HG03097 (cell line): ENCODE results near the gene NPC2.
"Not testable (repeated sequence)": the region's sequence is repeated elsewhere in the genome, so short reads cannot be mapped to it uniquely, and the experiment has no call there.

Experiments
- ATAC-seq: cut with Tn5 transposase; IDR thresholded peaks from one replicate; pipeline ENCODE4 v1.9.1; 2021; ENCODE audit not compliant: unreplicated experiment, low FRiP score

NPC2 gene

DNA sequence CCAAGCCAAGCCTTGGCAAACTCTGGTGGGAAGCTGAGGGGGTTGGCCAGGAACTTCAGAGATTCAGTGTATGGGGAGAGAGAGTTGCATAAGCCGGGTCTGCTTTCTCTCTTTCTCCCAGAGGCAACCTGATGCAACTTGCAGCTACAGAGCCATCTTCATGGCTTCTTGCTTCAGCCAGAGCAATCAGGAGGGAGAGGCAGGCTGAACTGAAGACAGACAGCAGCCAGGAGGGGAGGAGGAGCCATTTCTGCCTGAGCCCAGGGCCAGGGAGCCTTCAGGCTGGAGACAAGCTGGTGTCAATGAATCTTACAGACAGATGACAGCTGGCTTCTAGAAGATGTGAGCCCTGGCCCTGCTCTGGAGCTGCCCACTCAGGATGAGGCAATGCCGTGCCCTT, 18.7 kb downstream of the NPC2 start:
- ATAC-seq: no peak

DNA sequence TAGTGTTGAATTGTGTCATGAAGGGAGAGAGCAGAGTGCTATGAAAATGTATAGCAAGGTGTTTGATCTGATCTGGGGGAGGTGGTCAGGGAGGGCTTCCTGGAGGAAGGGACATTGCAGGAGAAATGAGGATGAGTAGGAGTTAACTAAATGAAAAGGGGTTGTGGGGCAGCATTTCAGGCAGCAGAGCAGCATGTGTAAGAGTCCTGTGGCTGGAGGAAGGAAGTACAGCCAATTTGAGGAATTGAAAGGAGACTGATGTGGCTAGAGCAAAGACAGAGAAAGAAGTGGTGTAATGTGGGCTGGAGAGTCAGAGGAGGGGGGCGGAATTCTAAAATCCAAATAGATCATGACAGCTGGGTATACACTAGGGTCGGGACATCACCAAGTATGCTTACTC, 20.5 kb downstream of the NPC2 start:
- no peak for ATAC-seq

DNA sequence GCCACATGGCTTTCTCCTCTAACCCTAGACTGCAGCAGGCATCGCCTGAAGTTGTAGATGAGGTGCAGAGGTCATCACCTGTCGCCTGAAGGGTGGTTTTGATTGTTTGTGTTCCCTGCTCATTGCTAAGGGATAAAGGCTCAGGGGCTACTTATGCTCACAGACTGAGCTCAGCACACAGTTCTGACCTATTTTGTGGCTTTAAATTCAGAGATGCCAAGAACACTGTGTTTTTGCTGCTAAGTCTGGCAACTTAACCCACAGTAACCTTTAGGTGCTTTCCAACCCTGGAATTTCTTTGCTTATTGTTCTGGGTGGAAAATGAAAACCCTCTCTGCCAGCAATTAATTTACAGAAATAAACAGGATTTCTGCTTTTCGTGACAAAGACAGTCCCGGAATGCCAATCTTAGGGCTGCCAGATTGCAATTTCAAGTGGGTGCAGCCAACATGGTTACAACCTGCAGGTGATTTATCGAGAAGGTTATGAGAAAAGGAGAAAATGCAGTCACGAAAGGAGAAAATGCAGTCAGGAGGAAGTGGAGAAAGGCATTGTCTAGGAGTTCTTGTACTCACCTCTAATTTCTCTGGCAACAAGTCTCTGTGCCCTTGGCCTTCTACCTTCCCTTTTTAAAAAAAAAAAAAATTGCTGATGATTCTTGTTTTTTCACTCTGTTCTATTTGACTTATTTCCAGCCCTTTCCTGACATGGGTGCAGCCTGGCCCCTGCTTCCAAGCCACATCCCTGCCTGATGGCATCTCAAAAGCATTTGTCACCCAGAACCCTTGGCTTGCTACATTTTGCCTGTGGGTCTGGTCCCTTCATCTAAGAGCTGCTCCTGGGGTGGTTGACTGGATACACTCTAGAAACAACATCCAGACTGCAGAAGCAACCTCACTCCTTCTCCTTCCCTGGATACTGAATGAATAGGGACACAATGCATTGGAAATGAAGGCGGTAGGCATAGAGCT, 23.3 kb downstream of the NPC2 start:
- no peak for ATAC-seq

- ATAC-seq: no peak
Observed at GRCh38 chr14:74468513-74468912, 24.6 kb downstream of the NPC2 start.

DNA sequence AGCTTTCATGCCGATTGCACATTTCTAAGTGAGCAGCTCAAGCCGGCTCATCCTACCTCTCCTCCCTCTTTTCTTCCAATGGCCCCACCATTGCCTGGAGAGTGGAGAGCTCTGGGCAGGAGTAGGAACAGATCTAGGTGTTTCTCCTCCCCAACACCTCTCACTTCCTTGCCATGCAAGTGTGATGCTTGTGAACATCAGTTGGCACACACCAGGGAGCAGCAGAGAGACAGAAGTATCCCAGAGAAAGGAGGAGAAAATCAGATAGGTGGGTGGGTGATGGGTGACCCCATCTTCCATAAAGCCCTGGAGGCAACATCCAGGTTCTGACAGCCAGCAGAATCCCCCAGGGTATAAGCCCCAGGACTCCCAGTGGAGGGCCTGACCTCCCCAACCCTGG, 27.8 kb downstream of the NPC2 start:
- no peak for ATAC-seq

DNA sequence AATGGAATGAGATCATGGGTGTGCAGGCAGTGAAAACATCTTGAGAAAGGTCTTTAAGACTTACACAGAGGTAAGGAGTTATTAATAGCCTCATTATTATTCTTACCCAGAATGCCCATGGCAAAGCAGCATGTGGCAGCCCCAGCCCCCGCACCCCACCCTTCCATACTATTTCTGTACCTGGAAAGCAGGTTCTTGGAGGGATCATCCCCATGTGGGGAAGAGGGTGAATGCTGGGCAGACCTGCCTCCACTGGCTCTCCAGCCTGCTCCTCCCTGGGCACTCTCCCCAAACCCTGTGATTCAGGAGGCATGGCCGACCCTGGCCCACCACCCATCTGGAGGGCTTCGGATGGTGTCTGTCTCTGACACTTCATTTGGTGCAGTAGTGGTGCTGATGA, 28.3 kb downstream of the NPC2 start:
- ATAC-seq: no peak

DNA sequence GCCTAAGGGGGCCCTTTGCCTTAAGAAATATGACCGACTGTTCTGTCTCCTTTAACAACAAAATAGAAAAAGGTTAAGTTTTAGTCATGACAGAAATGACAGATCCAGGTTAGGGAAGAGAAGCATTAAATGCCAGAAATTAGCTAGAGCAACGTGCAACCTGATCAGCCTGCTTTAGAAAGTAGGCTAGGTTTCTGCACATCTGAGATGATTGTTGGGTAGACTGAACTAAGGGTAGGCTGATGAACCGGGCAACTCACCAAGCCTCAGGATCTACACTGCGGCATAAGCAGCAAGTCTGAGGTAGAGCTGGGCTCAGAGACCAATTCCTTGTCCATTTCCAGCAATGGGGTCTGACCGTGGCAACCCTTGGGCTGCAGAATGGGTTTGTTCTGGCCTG, 29.4 kb downstream of the NPC2 start:
- no peak for ATAC-seq

GRCh38 chr14:74462993-74463392, 30.1 kb downstream of the NPC2 start:
- ATAC-seq: no peak

DNA sequence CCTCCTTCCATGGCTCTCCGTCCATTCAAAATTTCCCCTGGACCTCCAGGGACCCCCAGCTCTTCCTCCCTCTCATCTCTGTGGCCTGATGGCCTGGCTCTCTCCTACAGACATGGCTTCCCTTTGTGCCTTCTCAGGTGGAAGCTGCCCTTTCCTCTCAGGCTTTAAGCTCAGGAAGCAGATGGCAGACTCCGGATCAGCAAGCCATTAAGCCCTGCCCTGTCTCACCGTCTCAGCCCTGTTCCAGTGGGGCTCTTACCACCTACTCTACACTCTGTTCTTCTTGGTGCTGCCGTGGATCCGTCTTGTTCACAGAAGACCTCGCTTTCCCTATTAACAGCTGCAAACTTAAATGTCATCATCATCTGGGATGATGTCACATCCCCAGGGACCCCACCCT, 33.1 kb downstream of the NPC2 start:
- ATAC-seq: no peak

GRCh38 chr14:74459289-74459946, 33.7 kb downstream of the NPC2 start:
- ATAC-seq: no peak

DNA sequence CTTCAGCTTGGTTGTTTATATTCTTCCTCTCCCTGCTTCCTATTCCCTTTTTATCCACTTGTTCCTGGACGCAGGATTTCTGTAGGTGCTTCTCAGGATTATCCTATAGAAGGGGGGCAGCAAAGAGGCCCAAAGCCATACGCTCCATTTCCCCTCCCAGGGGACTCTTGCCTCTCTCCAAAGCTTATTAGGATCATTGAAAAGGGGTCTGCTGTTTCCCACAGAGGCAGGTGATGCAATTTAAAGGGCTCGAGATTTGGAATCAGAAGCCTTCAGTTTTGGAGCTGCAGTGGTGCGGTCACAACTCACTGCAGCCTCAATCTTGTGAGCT, 35.6 kb downstream of the NPC2 start:
- no peak for ATAC-seq

- no peak for ATAC-seq
Observed at GRCh38 chr14:74456684-74457564, 36.2 kb downstream of the NPC2 start.

DNA sequence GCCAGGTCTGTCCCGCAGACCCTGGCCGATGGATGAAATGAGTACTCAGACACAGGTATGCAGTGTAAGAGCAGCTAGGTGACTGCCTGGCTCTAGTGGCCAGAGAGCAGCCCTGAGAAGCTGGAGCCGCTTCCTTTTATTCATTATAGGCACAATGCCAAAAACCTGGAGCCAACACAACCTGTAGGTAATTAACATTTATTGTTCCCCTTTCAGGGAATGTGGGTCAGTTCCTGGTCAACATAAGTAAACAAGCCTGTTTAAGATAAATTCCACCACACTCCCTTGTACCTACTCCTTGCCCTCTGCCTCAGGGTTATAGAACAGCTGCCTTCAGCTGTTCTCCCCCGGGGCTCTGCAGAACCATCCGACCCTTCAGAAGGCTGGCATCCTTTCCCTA, 38.7 kb downstream of the NPC2 start:
- not testable (repeated sequence) for ATAC-seq

- no peak for ATAC-seq
Observed at GRCh38 chr14:74444866-74445265, 48.2 kb downstream of the NPC2 start.

GRCh38 chr14:74442757-74443156, 50.3 kb downstream of the NPC2 start:
- no peak for ATAC-seq

DNA sequence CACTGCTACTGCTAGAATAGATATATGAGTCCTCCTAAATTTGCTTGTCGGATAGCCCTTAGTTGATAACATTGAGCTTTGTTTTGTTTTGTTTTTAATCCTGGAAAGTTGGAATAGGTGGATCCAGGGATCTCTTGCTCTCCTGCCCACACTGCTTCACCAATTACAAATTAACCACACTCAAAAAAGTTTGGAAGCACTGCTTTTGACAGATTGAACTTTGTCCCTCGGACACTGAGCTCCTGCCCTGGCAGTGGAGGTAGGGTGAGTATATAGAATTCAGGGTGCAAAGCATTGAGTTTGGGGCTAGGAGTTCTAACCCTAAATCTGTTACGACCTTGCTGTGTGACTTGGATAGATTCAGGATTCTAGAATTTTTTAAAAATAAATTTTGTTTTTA, 52.0 kb downstream of the NPC2 start:
- no peak for ATAC-seq

- no peak for ATAC-seq
Observed at GRCh38 chr14:74438351-74438915, 54.7 kb downstream of the NPC2 start.

- ATAC-seq: no peak
Observed at GRCh38 chr14:74437496-74438053, 55.5 kb downstream of the NPC2 start.

- ATAC-seq: no peak
Observed at GRCh38 chr14:74434294-74434693, 58.8 kb downstream of the NPC2 start.

DNA sequence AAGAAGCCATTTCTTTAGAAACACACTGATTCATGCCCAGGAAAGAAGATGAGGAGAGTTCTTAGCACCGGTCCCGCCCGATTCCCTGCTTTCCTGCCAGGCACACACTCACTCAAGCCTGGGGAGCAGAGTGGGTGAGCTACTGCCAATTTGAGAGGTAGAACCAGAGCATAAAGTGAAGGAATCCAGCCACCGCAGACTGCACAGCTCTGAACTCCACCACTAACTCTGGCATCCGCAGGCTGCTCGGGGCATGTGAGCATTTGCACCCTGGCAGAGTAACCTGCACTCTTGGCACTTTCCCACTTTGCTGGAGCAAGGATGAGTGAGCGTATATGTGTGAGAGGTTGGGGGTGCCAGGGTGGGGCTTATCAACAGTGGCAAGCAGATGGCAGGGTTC, 63.1 kb downstream of the NPC2 start:
- ATAC-seq: no peak
